ENCODE measurements around the gene PLA2G4E. TPM values are rescaled to one million over a fixed set of nuclear protein-coding genes. Genes with fewer than 3 reads are reported as not detected.

PLA2G4E gene
- total RNA-seq, 1 donor from 2014 or later = not detected

- DNase-seq (no peak), ATAC-seq (ENCODE audit: low read depth) (no peak)
- Mint-ChIP-seq H3K27ac (no peak overlapping the region), H3K4me1 (peaks cover 3% of the 10 kb centered on the region), H3K4me3 (no peak overlapping the region), H3K36me3 (ENCODE audit: low read depth) (peaks cover 32% of the 10 kb centered on the region), H3K27me3 (no peaks in the 10 kb centered on the region), H3K9me3 (no peaks in the 10 kb centered on the region)
- ChIA-PET CTCF (interaction anchor here (0.8 kb wide), 1 partner anchor 9 kb away, joined by 3 read pairs; no protein-coding TSS in a partner anchor), POLR2A (interaction anchor here (0.6 to 1.4 kb wide), 2 partner anchors 20 to 310 kb away, joined by 3 to 6 read pairs; partner anchors contain the start of gene EHD4)
- intact Hi-C loops (cut with micrococcal nuclease) = no loop called here
- no peak for TF ChIP-seq CTCF (IDR thresholded peaks at IDR 0.05)
Measured at GRCh38 chr15:41952013-41952563, 68.8 kb downstream of the PLA2G4E start.

- POLR2A ChIA-PET = interaction anchor here (1.4 kb wide), 1 partner anchor 21 kb away, joined by 3 read pairs; the partner anchor contains the start of gene EHD4
- intact Hi-C loops (cut with micrococcal nuclease) = no loop called here
- H3K9me3 Mint-ChIP-seq = no peaks in the 10 kb centered on the region
- no peak overlapping the region for H3K4me3 Mint-ChIP-seq
- CTCF ChIA-PET = no interaction called here
- H3K4me1 Mint-ChIP-seq = no peaks in the 10 kb centered on the region
- no peak for ATAC-seq (ENCODE audit: low read depth)
- no peak overlapping the region for H3K27ac Mint-ChIP-seq
- H3K36me3 Mint-ChIP-seq (ENCODE audit: low read depth) = peaks cover 32% of the 10 kb centered on the region
- H3K27me3 Mint-ChIP-seq = no peaks in the 10 kb centered on the region
- no peak for TF ChIP-seq CTCF (IDR thresholded peaks at IDR 0.05)
- no peak for DNase-seq
Measured at GRCh38 chr15:41951571-41951970, 69.3 kb downstream of the PLA2G4E start.

- no peak for ATAC-seq (ENCODE audit: low read depth)
- POLR2A ChIA-PET = no interaction called here
- H3K9me3 Mint-ChIP-seq = no peaks in the 10 kb centered on the region
- no peaks in the 10 kb centered on the region for H3K27me3 Mint-ChIP-seq
- intact Hi-C loops (cut with micrococcal nuclease) = no loop called here
- no peak overlapping the region for H3K27ac Mint-ChIP-seq
- no peaks in the 10 kb centered on the region for H3K4me1 Mint-ChIP-seq
- TF ChIP-seq CTCF (IDR thresholded peaks at IDR 0.05) = no peak
- DNase-seq = no peak
- CTCF ChIA-PET = no interaction called here
- H3K4me3 Mint-ChIP-seq = no peak overlapping the region
- peaks cover 34% of the 10 kb centered on the region for H3K36me3 Mint-ChIP-seq (ENCODE audit: low read depth)
Measured at GRCh38 chr15:41950489-41950888, 70.4 kb downstream of the PLA2G4E start.

GRCh38 chr15:41950127-41950483 is 70.7 kb downstream of the PLA2G4E start:
- POLR2A ChIA-PET = no interaction called here
- no peak overlapping the region for H3K27ac Mint-ChIP-seq
- intact Hi-C loops (cut with micrococcal nuclease) = no loop called here
- no peaks in the 10 kb centered on the region for H3K27me3 Mint-ChIP-seq
- CTCF ChIA-PET = interaction anchor here (1.2 kb wide), 1 partner anchor 55 kb away, joined by 3 read pairs; no protein-coding TSS in a partner anchor
- DNase-seq (no peak), ATAC-seq (ENCODE audit: low read depth) (no peak)
- H3K4me3 Mint-ChIP-seq = no peak overlapping the region
- TF ChIP-seq CTCF (IDR thresholded peaks at IDR 0.05) = no peak
- no peaks in the 10 kb centered on the region for H3K9me3 Mint-ChIP-seq
- H3K36me3 Mint-ChIP-seq (ENCODE audit: low read depth) = peaks cover 38% of the 10 kb centered on the region
- no peaks in the 10 kb centered on the region for H3K4me1 Mint-ChIP-seq

GRCh38 chr15:41949401-41950126 is 71.3 kb downstream of the PLA2G4E start:
- H3K9me3 Mint-ChIP-seq = no peaks in the 10 kb centered on the region
- H3K4me3 Mint-ChIP-seq = no peak overlapping the region
- no peaks in the 10 kb centered on the region for H3K4me1 Mint-ChIP-seq
- ChIA-PET POLR2A (interaction anchor here (1.0 kb wide), 1 partner anchor 22 kb away, joined by 4 read pairs; no protein-coding TSS in a partner anchor), CTCF (interaction anchor here (0.6 to 1.2 kb wide), 2 partner anchors 33 to 55 kb away, joined by 3 read pairs; no protein-coding TSS in a partner anchor)
- no peak for TF ChIP-seq CTCF (IDR thresholded peaks at IDR 0.05)
- intact Hi-C loops (cut with micrococcal nuclease) = no loop called here
- no peak for ATAC-seq (ENCODE audit: low read depth)
- no peak overlapping the region for H3K27ac Mint-ChIP-seq
- H3K36me3 Mint-ChIP-seq (ENCODE audit: low read depth) = peaks cover 40% of the 10 kb centered on the region
- DNase-seq = no peak
- no peaks in the 10 kb centered on the region for H3K27me3 Mint-ChIP-seq
